ENCODE results near the gene TFAP2C.

The TFAP2C gene

DNA sequence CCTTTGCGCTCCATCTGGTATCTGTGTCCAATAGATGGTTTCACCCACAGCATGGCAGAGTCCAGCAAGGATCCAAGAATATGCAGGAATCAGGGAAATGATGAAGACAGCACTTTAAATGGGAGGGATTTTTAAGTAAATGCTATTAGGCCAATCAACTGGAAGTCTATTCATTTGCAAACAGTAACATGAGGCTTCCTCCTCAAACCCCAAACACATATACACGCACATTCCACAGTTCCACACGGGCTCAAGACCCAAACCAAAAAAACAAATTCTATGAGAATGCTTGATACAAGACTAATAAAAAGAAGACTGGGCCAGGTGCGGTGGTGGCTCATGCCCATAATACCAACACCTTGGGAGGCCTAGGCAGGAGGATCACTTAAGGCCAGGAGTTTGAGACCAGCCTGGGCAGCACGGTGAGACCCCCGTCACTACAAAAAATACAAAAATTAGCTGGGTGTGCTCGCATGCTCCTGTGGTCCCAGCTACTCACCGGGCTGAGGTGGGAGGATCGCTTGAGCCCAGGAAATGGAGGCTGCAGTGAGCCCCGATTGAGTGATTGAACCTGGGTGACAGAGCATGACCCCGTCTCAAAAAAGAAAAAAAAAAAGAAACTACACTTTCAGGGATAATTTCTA lies 21.9 kb upstream of the TFAP2C start:
- Histone ChIP-seq H3K79me2 (ENCODE audit: insufficient read depth, low read length) (no peaks in the 10 kb centered on the region), H3K9ac (ENCODE audit: low read depth, low read length) (no peak overlapping the region), H3K9me3 (ENCODE audit: insufficient read depth, low read length, severe bottlenecking) (no peaks in the 10 kb centered on the region), H3K36me3 (ENCODE audit: insufficient read depth, low read length) (no peaks in the 10 kb centered on the region), H3K4me3 (ENCODE audit: low read depth in 1 of 2, low read length in 2 of 2) (no peak overlapping the region), H3K27me3 (ENCODE audit: insufficient read depth, low read length, poor library complexity) (no peaks in the 10 kb centered on the region), H3K4me1 (ENCODE audit: insufficient read depth, low read length) (no peaks in the 10 kb centered on the region), H3K27ac (ENCODE audit: low read length) (no peak overlapping the region), H4K20me1 (ENCODE audit: insufficient read depth, low read length) (no peaks in the 10 kb centered on the region), H3K4me2 (ENCODE audit: insufficient read depth, low read length) (no peak overlapping the region), H2AFZ (ENCODE audit: low read depth, low read length) (no peak overlapping the region)
- DNase-seq (no peak), ATAC-seq (ENCODE audit: insufficient read depth, low read depth) (no peak)
- TF ChIP-seq, protein P1, sequence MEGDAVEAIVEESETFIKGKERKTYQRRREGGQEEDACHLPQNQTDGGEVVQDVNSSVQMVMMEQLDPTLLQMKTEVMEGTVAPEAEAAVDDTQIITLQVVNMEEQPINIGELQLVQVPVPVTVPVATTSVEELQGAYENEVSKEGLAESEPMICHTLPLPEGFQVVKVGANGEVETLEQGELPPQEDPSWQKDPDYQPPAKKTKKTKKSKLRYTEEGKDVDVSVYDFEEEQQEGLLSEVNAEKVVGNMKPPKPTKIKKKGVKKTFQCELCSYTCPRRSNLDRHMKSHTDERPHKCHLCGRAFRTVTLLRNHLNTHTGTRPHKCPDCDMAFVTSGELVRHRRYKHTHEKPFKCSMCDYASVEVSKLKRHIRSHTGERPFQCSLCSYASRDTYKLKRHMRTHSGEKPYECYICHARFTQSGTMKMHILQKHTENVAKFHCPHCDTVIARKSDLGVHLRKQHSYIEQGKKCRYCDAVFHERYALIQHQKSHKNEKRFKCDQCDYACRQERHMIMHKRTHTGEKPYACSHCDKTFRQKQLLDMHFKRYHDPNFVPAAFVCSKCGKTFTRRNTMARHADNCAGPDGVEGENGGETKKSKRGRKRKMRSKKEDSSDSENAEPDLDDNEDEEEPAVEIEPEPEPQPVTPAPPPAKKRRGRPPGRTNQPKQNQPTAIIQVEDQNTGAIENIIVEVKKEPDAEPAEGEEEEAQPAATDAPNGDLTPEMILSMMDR (IDR thresholded peaks at IDR 0.05; ENCODE audit: borderline replicate concordance, extremely low read depth, low read length, poor library complexity, severe bottlenecking) = no peak
- no peak for TF ChIP-seq EZH2 (IDR thresholded peaks at IDR 0.05; ENCODE audit: borderline replicate concordance, low read depth, low read length, severe bottlenecking)

DNA sequence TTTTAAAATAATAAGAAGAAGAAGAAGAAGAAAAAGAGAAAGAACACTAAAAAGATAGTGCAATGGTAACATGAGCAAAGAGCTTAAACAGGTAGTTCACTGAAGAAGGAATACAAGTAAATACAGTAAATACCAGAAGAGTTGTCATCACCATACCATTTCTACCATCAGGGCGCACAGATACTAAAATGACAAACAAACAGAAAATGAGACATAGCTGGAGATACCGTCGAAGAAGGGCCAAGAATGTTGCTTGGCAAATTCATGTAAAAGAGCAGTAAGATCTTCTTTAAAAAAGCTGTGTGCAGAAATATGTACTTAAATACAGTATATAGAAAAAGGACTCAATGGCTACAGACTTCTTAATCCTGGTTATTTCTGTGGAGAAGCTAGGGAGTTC lies 20.7 kb upstream of the TFAP2C start:
- no peak overlapping the region for H2AFZ ChIP-seq (ENCODE audit: low read depth, low read length)
- H3K27me3 ChIP-seq (ENCODE audit: insufficient read depth, low read length, poor library complexity) = no peaks in the 10 kb centered on the region
- H3K9me3 ChIP-seq (ENCODE audit: insufficient read depth, low read length, severe bottlenecking) = no peaks in the 10 kb centered on the region
- H3K4me2 ChIP-seq (ENCODE audit: insufficient read depth, low read length) = no peak overlapping the region
- no peak overlapping the region for H3K27ac ChIP-seq (ENCODE audit: low read length)
- no peak for ATAC-seq (ENCODE audit: insufficient read depth, low read depth)
- TF ChIP-seq, protein P1 (IDR thresholded peaks at IDR 0.05; ENCODE audit: borderline replicate concordance, extremely low read depth, low read length, poor library complexity, severe bottlenecking) = no peak
- no peak for TF ChIP-seq EZH2 (IDR thresholded peaks at IDR 0.05; ENCODE audit: borderline replicate concordance, low read depth, low read length, severe bottlenecking)
- no peak overlapping the region for H3K9ac ChIP-seq (ENCODE audit: low read depth, low read length)
- H3K36me3 ChIP-seq (ENCODE audit: insufficient read depth, low read length) = no peaks in the 10 kb centered on the region
- DNase-seq = no peak
- H3K4me3 ChIP-seq (ENCODE audit: low read depth in 1 of 2, low read length in 2 of 2) = no peak overlapping the region
- no peaks in the 10 kb centered on the region for H3K4me1 ChIP-seq (ENCODE audit: insufficient read depth, low read length)
- H4K20me1 ChIP-seq (ENCODE audit: insufficient read depth, low read length) = no peaks in the 10 kb centered on the region
- no peaks in the 10 kb centered on the region for H3K79me2 ChIP-seq (ENCODE audit: insufficient read depth, low read length)

DNA sequence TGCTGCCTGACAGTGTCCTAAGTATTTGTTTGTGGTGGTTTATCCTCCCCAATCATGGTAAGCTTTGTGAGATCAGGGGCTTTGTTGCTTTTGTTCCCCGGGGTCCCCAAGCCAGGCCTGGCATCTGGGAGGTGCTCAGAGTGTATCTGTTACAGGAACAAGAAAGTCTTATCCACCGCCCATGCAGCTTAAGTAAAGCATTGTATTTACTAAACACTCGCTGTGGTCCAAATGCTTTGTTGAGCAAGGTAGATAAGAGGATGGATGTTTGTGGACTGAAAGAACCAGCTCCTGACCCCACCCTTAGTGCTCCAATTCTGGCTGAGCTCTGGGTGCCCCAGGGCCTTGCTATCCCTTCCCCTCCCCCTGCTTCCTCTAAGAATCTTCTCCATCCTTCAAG lies 19.8 kb upstream of the TFAP2C start:
- DNase-seq (no peak), ATAC-seq (ENCODE audit: insufficient read depth, low read depth) (no peak)
- Histone ChIP-seq H3K79me2 (ENCODE audit: insufficient read depth, low read length) (no peaks in the 10 kb centered on the region), H3K9ac (ENCODE audit: low read depth, low read length) (no peak overlapping the region), H3K27me3 (ENCODE audit: insufficient read depth, low read length, poor library complexity) (no peaks in the 10 kb centered on the region), H4K20me1 (ENCODE audit: insufficient read depth, low read length) (no peaks in the 10 kb centered on the region), H3K4me1 (ENCODE audit: insufficient read depth, low read length) (no peaks in the 10 kb centered on the region), H3K36me3 (ENCODE audit: insufficient read depth, low read length) (no peaks in the 10 kb centered on the region), H3K9me3 (ENCODE audit: insufficient read depth, low read length, severe bottlenecking) (no peaks in the 10 kb centered on the region), H3K27ac (ENCODE audit: low read length) (no peak overlapping the region), H3K4me3 (ENCODE audit: low read depth in 1 of 2, low read length in 2 of 2) (no peak overlapping the region), H3K4me2 (ENCODE audit: insufficient read depth, low read length) (no peak overlapping the region), H2AFZ (ENCODE audit: low read depth, low read length) (no peak overlapping the region)
- TF ChIP-seq EZH2 (IDR thresholded peaks at IDR 0.05; ENCODE audit: borderline replicate concordance, low read depth, low read length, severe bottlenecking) = no peak

DNA sequence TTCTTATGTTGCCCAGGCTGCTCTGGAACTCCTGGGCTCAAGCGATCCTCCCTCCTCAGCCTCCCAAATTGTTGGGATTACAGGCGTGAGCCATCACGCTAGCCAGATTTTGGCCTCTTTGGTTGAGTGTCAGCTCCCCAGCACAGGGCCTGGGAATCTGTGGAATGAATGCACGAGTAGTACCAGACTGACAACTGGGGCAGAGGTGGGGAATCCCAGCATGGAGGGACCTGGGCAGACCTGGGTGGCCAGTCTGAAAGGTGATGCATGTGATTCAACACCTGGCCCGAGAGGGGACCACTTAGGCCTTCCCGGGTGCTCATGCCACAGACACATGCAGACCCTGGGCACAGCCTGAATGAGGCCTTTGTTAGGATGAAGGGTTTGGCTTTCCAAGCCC lies 19.0 kb upstream of the TFAP2C start:
- H4K20me1 ChIP-seq (ENCODE audit: insufficient read depth, low read length) = no peaks in the 10 kb centered on the region
- no peak overlapping the region for H3K4me2 ChIP-seq (ENCODE audit: insufficient read depth, low read length)
- H2AFZ ChIP-seq (ENCODE audit: low read depth, low read length) = no peak overlapping the region
- DNase-seq (no peak), ATAC-seq (ENCODE audit: insufficient read depth, low read depth) (no peak)
- no peaks in the 10 kb centered on the region for H3K4me1 ChIP-seq (ENCODE audit: insufficient read depth, low read length)
- H3K9ac ChIP-seq (ENCODE audit: low read depth, low read length) = no peak overlapping the region
- H3K79me2 ChIP-seq (ENCODE audit: insufficient read depth, low read length) = no peaks in the 10 kb centered on the region
- no peaks in the 10 kb centered on the region for H3K9me3 ChIP-seq (ENCODE audit: insufficient read depth, low read length, severe bottlenecking)
- no peak overlapping the region for H3K27ac ChIP-seq (ENCODE audit: low read length)
- H3K27me3 ChIP-seq (ENCODE audit: insufficient read depth, low read length, poor library complexity) = no peaks in the 10 kb centered on the region
- no peak overlapping the region for H3K4me3 ChIP-seq (ENCODE audit: low read depth in 1 of 2, low read length in 2 of 2)
- TF ChIP-seq, protein P1 (IDR thresholded peaks at IDR 0.05; ENCODE audit: borderline replicate concordance, extremely low read depth, low read length, poor library complexity, severe bottlenecking) = no peak
- TF ChIP-seq EZH2 (IDR thresholded peaks at IDR 0.05; ENCODE audit: borderline replicate concordance, low read depth, low read length, severe bottlenecking) = no peak
- no peaks in the 10 kb centered on the region for H3K36me3 ChIP-seq (ENCODE audit: insufficient read depth, low read length)

Data from DND-41 (cell line).